OCI-LY3 (cell line): ENCODE data around the gene PON2.

ENCODE experiments used
- H2AFZ ChIP-seq: fragments of 200-600, 300-600 bp; shearing (Covaris generic); 2 replicates; pipeline ENCODE4 v1.6.0; 2014; ENCODE audit warnings: antibody characterized with exemption, low read depth, low read length
- H3K27ac ChIP-seq: fragments of 200-600, 300-600 bp; sonication (generic); 2 replicates; pipeline ENCODE4 v1.5.1; 2014; ENCODE audit warnings: mild to moderate bottlenecking, low read length, moderate library complexity, mixed read lengths
- H3K27me3 ChIP-seq: fragments of 200-600, 300-600 bp; sonication (generic); 2 replicates; pipeline ENCODE4 v1.6.1; 2014; ENCODE audit warnings: low read depth, low read length, mixed read lengths
- H3K36me3 ChIP-seq: fragments of 200-600, 300-600 bp; sonication (generic); replicated peaks from 2 replicates; pipeline ENCODE3; 2014; ENCODE audit warnings: low read depth, low read length, mixed read lengths
- H3K4me1 ChIP-seq: fragments of 300-600, 200-600 bp; sonication (generic); 2 replicates; pipeline ENCODE4 v1.6.1; 2014; ENCODE audit warnings: low read length, mixed read lengths
- H3K4me2 ChIP-seq: fragments of 200-600, 300-600 bp; sonication (generic); 2 replicates; pipeline ENCODE4 v1.6.1; 2014; ENCODE audit warnings: low read length, mixed read lengths
- H3K4me3 ChIP-seq: fragments of 300-600, 200-600 bp; sonication (generic); 2 replicates; pipeline ENCODE4 v1.5.1; 2014; ENCODE audit warnings: antibody characterized with exemption, mild to moderate bottlenecking, low read length, moderate library complexity
- H3K79me2 ChIP-seq: fragments of 300-600, 200-600 bp; shearing (Covaris generic); 2 replicates; pipeline ENCODE4 v1.6.1; 2014; ENCODE audit warnings: mild to moderate bottlenecking, low read length, mixed read lengths
- H3K9ac ChIP-seq: fragments of 300-600, 200-600 bp; shearing (Covaris generic); 2 replicates; pipeline ENCODE4 v1.6.0; 2014; ENCODE audit warnings: mild to moderate bottlenecking, low read length, moderate library complexity
- H3K9me3 ChIP-seq: fragments of 200-600, 300-600 bp; shearing (Covaris generic); 2 replicates; pipeline ENCODE4 v1.6.1; 2014; ENCODE audit warnings: low read length, mixed read lengths; ENCODE audit not compliant: insufficient read depth
- H4K20me1 ChIP-seq: fragments of 200-600, 300-600 bp; sonication (generic); 2 replicates; pipeline ENCODE4 v1.6.1; 2016; ENCODE audit warnings: low read length, mixed read lengths; ENCODE audit not compliant: insufficient read depth
- CTCF ChIP-seq: fragments of 200-600, 300-600 bp; sonication (generic); IDR thresholded peaks from 2 replicates; pipeline ENCODE4 v1.5.1; 2014; ENCODE audit warnings: antibody characterized with exemption, low read length, low read depth
- EZH2phosphoT487 ChIP-seq: fragments of 200-600 bp; shearing (Covaris generic); IDR thresholded peaks from 2 replicates; pipeline ENCODE4 v1.6.1; 2018; ENCODE audit warnings: antibody characterized with exemption, mixed run types, low read depth

The PON2 gene

DNA sequence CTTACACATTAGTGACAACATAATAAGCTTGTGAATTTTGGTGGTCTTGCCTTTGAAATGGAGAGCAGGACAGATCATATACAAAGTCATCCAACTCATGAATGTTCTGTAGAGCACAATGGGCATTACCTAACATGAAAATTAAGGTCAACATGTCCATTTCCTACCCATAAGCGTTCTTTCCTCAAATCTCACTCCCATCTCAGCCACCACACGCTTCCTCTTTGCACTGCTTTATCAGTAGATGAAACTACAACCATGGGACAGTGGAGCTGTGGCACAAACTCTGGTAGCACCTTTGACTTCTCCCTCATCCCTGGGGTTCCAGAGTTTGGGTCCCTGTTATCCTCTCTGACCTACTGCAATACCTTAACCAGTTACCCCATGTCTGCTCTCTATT, 2.2 kb downstream of the PON2 start:
- Histone ChIP-seq H3K79me2 (no peaks in the 10 kb centered on the region), H3K4me2 (no peak overlapping the region), H3K9me3 (no peaks in the 10 kb centered on the region), H3K4me1 (no peaks in the 10 kb centered on the region), H4K20me1 (no peaks in the 10 kb centered on the region), H3K36me3 (no peaks in the 10 kb centered on the region), H3K9ac (no peak overlapping the region), H3K27me3 (no peaks in the 10 kb centered on the region), H3K27ac (no peak overlapping the region), H2AFZ (no peak overlapping the region), H3K4me3 (no peak overlapping the region)
- no peak for TF ChIP-seq CTCF
- TF ChIP-seq EZH2phosphoT487: no peak

DNA sequence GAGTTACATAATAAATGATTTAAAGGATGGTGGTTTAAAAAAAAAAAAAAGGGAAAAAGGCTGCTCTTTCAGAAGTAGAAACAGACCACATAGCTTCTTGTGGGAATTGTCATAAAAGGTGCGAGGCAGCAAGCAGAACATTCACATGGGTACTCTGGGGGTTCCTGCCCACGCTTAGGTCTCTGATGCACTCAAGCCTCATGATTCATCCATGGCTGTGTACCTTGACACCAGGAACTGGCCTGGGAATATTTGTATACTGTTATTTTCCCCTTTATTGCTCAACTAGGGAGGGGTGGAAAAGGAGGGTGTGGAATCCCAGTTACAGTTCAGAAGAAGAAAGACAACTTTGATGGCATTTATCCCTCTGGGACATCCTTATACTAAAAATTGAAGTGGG, 4.0 kb downstream of the PON2 start:
- no peak overlapping the region for H3K4me2 ChIP-seq
- H3K79me2 ChIP-seq: no peaks in the 10 kb centered on the region
- H3K27me3 ChIP-seq: no peaks in the 10 kb centered on the region
- no peak overlapping the region for H3K27ac ChIP-seq
- no peak for TF ChIP-seq EZH2phosphoT487
- no peak for TF ChIP-seq CTCF
- H3K9me3 ChIP-seq: no peaks in the 10 kb centered on the region
- no peaks in the 10 kb centered on the region for H3K36me3 ChIP-seq
- H3K9ac ChIP-seq: no peak overlapping the region
- H3K4me1 ChIP-seq: no peaks in the 10 kb centered on the region
- H2AFZ ChIP-seq: no peak overlapping the region
- H4K20me1 ChIP-seq: no peaks in the 10 kb centered on the region
- no peak overlapping the region for H3K4me3 ChIP-seq

DNA sequence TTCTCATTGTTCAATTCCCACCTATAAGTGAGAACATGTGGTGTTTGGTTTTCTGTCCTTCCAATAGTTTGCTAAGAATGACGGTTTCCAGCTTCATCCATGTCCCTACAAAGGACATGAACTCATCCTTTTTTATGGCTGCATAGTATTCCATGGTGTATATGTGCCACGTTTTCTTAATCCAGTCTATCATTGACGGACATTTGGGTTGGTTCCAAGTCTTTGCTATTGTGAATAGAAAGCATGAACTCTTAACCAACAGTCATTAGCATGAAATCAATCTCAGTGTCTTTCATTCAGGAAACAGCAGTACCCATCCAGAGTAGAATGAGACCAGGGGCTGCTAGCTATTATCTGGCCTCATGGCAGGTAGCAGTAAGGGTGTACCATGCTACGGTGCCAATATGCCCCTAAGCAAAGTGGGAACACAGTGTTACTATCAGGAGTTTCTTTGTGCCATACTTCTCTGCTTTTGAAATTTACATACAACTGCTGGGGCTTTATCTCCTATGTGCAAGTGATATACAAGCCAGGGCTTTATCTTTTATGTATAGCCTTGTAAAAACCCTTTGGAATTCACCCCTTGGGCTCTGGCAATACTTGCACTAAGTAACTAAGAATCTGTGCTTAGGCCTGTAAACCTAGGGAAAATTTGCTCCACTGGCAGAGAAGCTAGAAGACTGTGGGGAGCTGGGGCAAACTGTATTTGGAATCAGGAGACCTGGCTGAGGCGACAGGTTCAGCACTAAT, 5.4 kb downstream of the PON2 start:
- Histone ChIP-seq H3K27ac (no peak overlapping the region), H3K9me3 (no peaks in the 10 kb centered on the region), H4K20me1 (no peaks in the 10 kb centered on the region), H2AFZ (no peak overlapping the region), H3K4me2 (no peak overlapping the region), H3K27me3 (no peaks in the 10 kb centered on the region), H3K4me3 (no peak overlapping the region), H3K79me2 (no peaks in the 10 kb centered on the region), H3K36me3 (no peaks in the 10 kb centered on the region), H3K9ac (no peak overlapping the region), H3K4me1 (no peaks in the 10 kb centered on the region)
- TF ChIP-seq CTCF (no peak), EZH2phosphoT487 (no peak)

- Histone ChIP-seq H3K27me3 (no peaks in the 10 kb centered on the region), H3K4me2 (no peak overlapping the region), H3K27ac (no peak overlapping the region), H4K20me1 (no peaks in the 10 kb centered on the region), H2AFZ (no peak overlapping the region), H3K9me3 (no peaks in the 10 kb centered on the region), H3K9ac (no peak overlapping the region), H3K79me2 (no peaks in the 10 kb centered on the region), H3K36me3 (no peaks in the 10 kb centered on the region), H3K4me1 (no peaks in the 10 kb centered on the region), H3K4me3 (no peak overlapping the region)
- TF ChIP-seq EZH2phosphoT487 (no peak), CTCF (no peak)
Measured at GRCh38 chr7:95427914-95428516, 6.8 kb downstream of the PON2 start.
